Endothelial cell of umbilical vein (primary cell): ENCODE measurements around the gene UGCG. TPM values are rescaled to one million over a fixed set of nuclear protein-coding genes. Genes with fewer than 3 reads are reported as not detected.

ENCODE experiments used
- BruUV-seq: library from RNA; stranded (reverse); fragments of 400-500 nt; replicated peaks from 2 replicates; lab custom pipeline; 2021; lab: Mats Ljungman, UMichigan
- CTCF ChIA-PET: fragments of 300-600, 350-600 bp; sonication (Branson Sonifier 250); formaldehyde crosslinking; loops from one replicate; lab custom pipeline; 2021; ENCODE audit warnings: antibody characterized with exemption, inconsistent platforms; lab: Charles Lee
- POLR2A ChIA-PET: fragments of 300-600, 350-600 bp; sonication (Branson Sonifier 250); formaldehyde crosslinking; loops from one replicate; lab custom pipeline; 2021; ENCODE audit warnings: antibody characterized with exemption, inconsistent platforms; lab: Charles Lee
- DNase-seq: peaks from one replicate; pipeline ENCODE4 v3.0.0-alpha.2; 2011; ENCODE audit warnings: low read depth, low spot score
- FAIRE-seq: peaks from 2 replicates; lab custom pipeline; 2011; peaks lifted over from hg19 to GRCh38; lab: Jason Lieb, UNC
- H2AFZ ChIP-seq: 2 replicates; pipeline ENCODE4 v1.6.0; 2012; ENCODE audit warnings: low read depth, low read length, control low read depth, inconsistent platforms
- H3K27ac ChIP-seq: 2 replicates; pipeline ENCODE4 v1.5.1; 2011; ENCODE audit warnings: low read depth, mild to moderate bottlenecking, control low read depth, low read length, moderate library complexity; ENCODE audit not compliant: insufficient read depth
- H3K27me3 ChIP-seq, 2 experiments: 2 replicates each; pipeline versions ENCODE4 v1.6.0 to v1.6.1; 2011; ENCODE audit warnings: low read length in 2 of 2, mixed read lengths in 1 of 2; ENCODE audit not compliant: control insufficient read depth in 2 of 2, insufficient read depth in 2 of 2
- H3K36me3 ChIP-seq, 2 experiments: 2 replicates in 1 of 2; 3 replicates in 1 of 2; pipeline ENCODE4 v1.5.1; 2011; ENCODE audit warnings: low read length in 2 of 2, mild to moderate bottlenecking in 1 of 2, moderate library complexity in 1 of 2; ENCODE audit not compliant: control insufficient read depth in 2 of 2, insufficient read depth in 2 of 2; ENCODE audit errors: extremely low read depth in 1 of 2
- H3K4me1 ChIP-seq: 3 replicates; pipeline ENCODE4 v1.5.1; 2011; ENCODE audit warnings: mild to moderate bottlenecking, low read length; ENCODE audit not compliant: control insufficient read depth, insufficient read depth; ENCODE audit errors: extremely low read depth
- H3K4me2 ChIP-seq: 2 replicates; pipeline ENCODE4 v1.6.1; 2011; ENCODE audit warnings: low read length, control low read depth, mixed read lengths; ENCODE audit not compliant: insufficient read depth
- H3K4me3 ChIP-seq, 3 experiments: fragments of 200-600 bp in 1 of 3; sonication (generic), shearing (Covaris generic) in 1 of 3; replicated peaks in 1 of 3; 2 replicates each; pipeline ENCODE4 v1.5.1; 2011 to 2016; ENCODE audit warnings: control low read depth in 3 of 3, low read length in 3 of 3, mild to moderate bottlenecking in 2 of 3, inconsistent platforms in 1 of 3, low read depth in 1 of 3, moderate library complexity in 1 of 3; ENCODE audit not compliant: insufficient read depth in 1 of 3
- H3K79me2 ChIP-seq: 2 replicates; pipeline ENCODE4 v1.6.0; 2012; ENCODE audit warnings: low read length, inconsistent platforms; ENCODE audit not compliant: control insufficient read depth, insufficient read depth
- H3K9ac ChIP-seq: replicated peaks from 2 replicates; pipeline ENCODE3; 2011; ENCODE audit warnings: low read length, control low read depth; ENCODE audit not compliant: insufficient read depth; ENCODE audit errors: extremely low read depth
- H3K9me1 ChIP-seq: replicated peaks from 3 replicates; pipeline ENCODE4 v1.6.0; 2011; ENCODE audit warnings: mild to moderate bottlenecking, low read length; ENCODE audit not compliant: control insufficient read depth, insufficient read depth; ENCODE audit errors: extremely low read depth
- H3K9me3 ChIP-seq: replicated peaks from 2 replicates; pipeline ENCODE4 v1.5.1; 2012; ENCODE audit warnings: low read length, inconsistent platforms; ENCODE audit not compliant: control insufficient read depth, insufficient read depth
- H4K20me1 ChIP-seq: replicated peaks from 2 replicates; pipeline ENCODE3; 2011; ENCODE audit warnings: mild to moderate bottlenecking, low read length; ENCODE audit not compliant: control insufficient read depth, insufficient read depth; ENCODE audit errors: extremely low read depth
- EZH2 ChIP-seq: IDR thresholded peaks from 2 replicates; pipeline ENCODE4 v1.6.1; 2012; ENCODE audit warnings: borderline replicate concordance, low read depth, mild to moderate bottlenecking, moderate library complexity, low read length, inconsistent platforms; ENCODE audit not compliant: severe bottlenecking
- FOS ChIP-seq: IDR thresholded peaks from 2 replicates; pipeline ENCODE4 v1.6.1; 2011; ENCODE audit warnings: mild to moderate bottlenecking, low read length, moderate library complexity, borderline replicate concordance; ENCODE audit not compliant: insufficient read depth
- GATA2 ChIP-seq: IDR thresholded peaks from 2 replicates; pipeline ENCODE4 v1.7.0; 2011; ENCODE audit warnings: low read depth, mild to moderate bottlenecking, moderate library complexity, mixed read lengths, low read length; ENCODE audit not compliant: insufficient read length, insufficient read depth
- JUN ChIP-seq: IDR thresholded peaks from 2 replicates; pipeline ENCODE4 v1.6.1; 2011; ENCODE audit warnings: borderline replicate concordance, low read depth; ENCODE audit not compliant: insufficient read length, insufficient read depth
- MYC ChIP-seq: IDR thresholded peaks from one replicate; pipeline ENCODE4 v1.6.1; 2011; ENCODE audit warnings: mild to moderate bottlenecking, low read depth, low read length
- POLR2A ChIP-seq: IDR thresholded peaks from 2 replicates; pipeline ENCODE4 v1.6.1; 2012; ENCODE audit warnings: low read depth, mild to moderate bottlenecking, control low read depth, low read length
- POLR2AphosphoS5 ChIP-seq: IDR thresholded peaks from 2 replicates; pipeline ENCODE4 v1.6.1; 2012; ENCODE audit warnings: low read depth, mild to moderate bottlenecking, control low read depth, low read length, moderate library complexity; ENCODE audit not compliant: insufficient read depth
- dilution Hi-C: fragments of 300-500 bp; cut with MboI; formaldehyde crosslinking; loops from one replicate; pipeline ENCODE4 v1.15.0; 2019; ENCODE audit warnings: low sequenced_read_pairs; ENCODE audit not compliant: extremely low pct_ligation_motif_present
- intact Hi-C: fragments of 100-400 bp; cut with micrococcal nuclease; formaldehyde crosslinking; loops from one replicate; pipeline ENCODE4 v1.10.0; 2022
- polyA plus RNA-seq, 4 experiments: library from polyadenylated mRNA; depleted of rRNA in 3 of 4; stranded (reverse) in 3 of 4; unstranded in 1 of 4; fragments of >200 nt; gene quantifications; 2 replicates each; pipeline versions ENCODE4 v1.2.1 to v1.2.3, GENCODE V29; 2011 to 2012; ENCODE audit warnings: missing spikeins in 1 of 4
- total RNA-seq: library from RNA; stranded (reverse); gene quantifications from 2 replicates; pipeline ENCODE4 v1.2.3, GENCODE V29; 2021
- TF ChIP-seq, protein P1 (sequence below): IDR thresholded peaks from 2 replicates; pipeline ENCODE4 v1.6.1; 2011; ENCODE audit not compliant: insufficient read depth, insufficient read length
- TF ChIP-seq, protein P2 (sequence below), 2 donors: IDR thresholded peaks; 1 replicate in 1 of 2; 2 replicates in 1 of 2; pipeline ENCODE4 v1.5.1; 2011; ENCODE audit warnings: low read length in 2 of 2, mild to moderate bottlenecking in 2 of 2, moderate library complexity in 2 of 2, control low read depth in 1 of 2, inconsistent platforms in 1 of 2, low read depth in 1 of 2; ENCODE audit not compliant: insufficient read depth in 1 of 2; ENCODE audit errors: extremely low read depth in 1 of 2

The UGCG gene
- total and polyA plus RNA-seq, 2 donors (not counting 3 experiments of a cell fraction or from before 2014, with no cell fraction given), result 28.5 to 38.5 TPM

DNA sequence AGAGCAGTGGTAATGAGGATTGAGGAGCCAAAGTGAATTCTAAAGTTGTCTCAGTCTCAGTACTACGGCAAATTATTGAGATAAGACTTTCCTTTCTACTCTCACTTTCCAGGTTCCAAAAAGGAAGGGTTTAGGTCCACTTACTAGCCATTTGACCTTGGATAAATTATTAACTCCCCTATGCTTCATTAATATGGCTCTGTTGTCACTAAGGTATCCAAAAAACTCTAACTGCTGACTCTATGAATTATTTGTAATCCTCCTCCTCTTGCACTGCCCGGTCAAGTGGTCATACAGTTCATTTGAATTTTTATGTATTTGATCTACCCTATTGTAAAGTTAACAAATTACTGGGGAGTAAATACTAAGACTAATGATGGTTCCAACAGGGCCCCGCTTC lies 17.7 kb upstream of the UGCG start:
- Histone ChIP-seq H3K9me1 (no peaks in the 10 kb centered on the region), H4K20me1 (no peaks in the 10 kb centered on the region), H3K4me2 (no peak overlapping the region), H3K79me2 (no peaks in the 10 kb centered on the region), H3K4me3 (no peak overlapping the region), H3K36me3 (no peaks in the 10 kb centered on the region), H3K27me3 (no peaks in the 10 kb centered on the region), H3K9me3 (no peaks in the 10 kb centered on the region), H3K4me1 (no peaks in the 10 kb centered on the region), H3K9ac (no peak overlapping the region), H3K27ac (no peak overlapping the region), H2AFZ (no peak overlapping the region)
- ChIA-PET POLR2A (no interaction called here), CTCF (interaction anchor here (1.0 to 1.4 kb wide), 2 partner anchors 10 to 196 kb away, joined by 3 read pairs; no protein-coding TSS in a partner anchor)
- dilution Hi-C loops, result no loop called here
- DNase-seq, result no peak
- no TSS peak for BruUV-seq
- no peak for TF ChIP-seq MYC
- TF ChIP-seq GATA2, result no peak
- TF ChIP-seq, protein P1, sequence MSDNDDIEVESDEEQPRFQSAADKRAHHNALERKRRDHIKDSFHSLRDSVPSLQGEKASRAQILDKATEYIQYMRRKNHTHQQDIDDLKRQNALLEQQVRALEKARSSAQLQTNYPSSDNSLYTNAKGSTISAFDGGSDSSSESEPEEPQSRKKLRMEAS, result no peak
- TF ChIP-seq POLR2A, result no peak
- no peak for TF ChIP-seq EZH2
- TF ChIP-seq JUN, result no peak
- no peak for TF ChIP-seq POLR2AphosphoS5
- TF ChIP-seq, protein P2, sequence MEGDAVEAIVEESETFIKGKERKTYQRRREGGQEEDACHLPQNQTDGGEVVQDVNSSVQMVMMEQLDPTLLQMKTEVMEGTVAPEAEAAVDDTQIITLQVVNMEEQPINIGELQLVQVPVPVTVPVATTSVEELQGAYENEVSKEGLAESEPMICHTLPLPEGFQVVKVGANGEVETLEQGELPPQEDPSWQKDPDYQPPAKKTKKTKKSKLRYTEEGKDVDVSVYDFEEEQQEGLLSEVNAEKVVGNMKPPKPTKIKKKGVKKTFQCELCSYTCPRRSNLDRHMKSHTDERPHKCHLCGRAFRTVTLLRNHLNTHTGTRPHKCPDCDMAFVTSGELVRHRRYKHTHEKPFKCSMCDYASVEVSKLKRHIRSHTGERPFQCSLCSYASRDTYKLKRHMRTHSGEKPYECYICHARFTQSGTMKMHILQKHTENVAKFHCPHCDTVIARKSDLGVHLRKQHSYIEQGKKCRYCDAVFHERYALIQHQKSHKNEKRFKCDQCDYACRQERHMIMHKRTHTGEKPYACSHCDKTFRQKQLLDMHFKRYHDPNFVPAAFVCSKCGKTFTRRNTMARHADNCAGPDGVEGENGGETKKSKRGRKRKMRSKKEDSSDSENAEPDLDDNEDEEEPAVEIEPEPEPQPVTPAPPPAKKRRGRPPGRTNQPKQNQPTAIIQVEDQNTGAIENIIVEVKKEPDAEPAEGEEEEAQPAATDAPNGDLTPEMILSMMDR (IDR thresholded peaks at IDR 0.05; ENCODE audit: extremely low read depth in 1 of 2, insufficient read depth in 1 of 2, low read depth in 1 of 2, low read length in 2 of 2), result no peak
- no peak for TF ChIP-seq FOS
- no peak for FAIRE-seq
- intact Hi-C loops, result no loop called here
